ENCODE data around the gene ELMOD1. TPM values are rescaled to one million over a fixed set of nuclear protein-coding genes. Genes with fewer than 3 reads are reported as not detected.

ELMOD1 gene
- total and polyA plus RNA-seq, 2 donors (not counting 3 experiments of a cell fraction or from before 2014, with no cell fraction given): 1.6 to 2.4 TPM

DNA sequence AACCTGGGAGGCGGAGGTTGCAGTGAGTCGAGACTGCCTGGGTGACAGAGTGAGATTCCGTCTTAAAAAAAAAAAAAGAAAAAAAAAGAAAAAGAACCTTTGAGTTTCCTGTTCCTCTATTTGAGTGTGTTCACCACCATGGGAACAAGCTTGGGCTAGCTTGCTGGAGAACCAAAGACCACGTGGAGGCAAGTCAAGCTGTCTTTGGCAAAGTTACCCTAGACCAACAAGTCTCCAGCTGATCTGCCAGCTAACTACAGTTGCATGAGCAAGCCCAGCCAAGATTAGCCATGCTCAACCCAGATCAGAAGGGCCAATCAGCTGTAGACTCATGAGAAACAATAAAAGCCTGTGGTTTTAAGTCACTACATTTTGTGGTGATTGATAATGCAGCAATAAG lies 91.2 kb downstream of the ELMOD1 start:
- no peaks in the 10 kb centered on the region for H3K4me1 ChIP-seq (ENCODE audit: control insufficient read depth, extremely low read depth, insufficient read depth, low read length)
- intact Hi-C loops (cut with micrococcal nuclease) (no loop called here), dilution Hi-C loops (cut with MboI; ENCODE audit: extremely low pct_ligation_motif_present, low sequenced_read_pairs) (no loop called here)
- ChIA-PET POLR2A (no interaction called here), CTCF (interaction anchor here (1.1 to 11.5 kb wide), 3 partner anchors 12 to 84 kb away, joined by 4 to 177 read pairs (median 5); no protein-coding TSS in a partner anchor)
- H3K9me1 ChIP-seq (replicated peaks; ENCODE audit: control insufficient read depth, extremely low read depth, insufficient read depth, low read length): no peaks in the 10 kb centered on the region
- H3K4me3 ChIP-seq (replicated peaks in 1 of 3; ENCODE audit: insufficient read depth in 1 of 3, low read depth in 1 of 3, low read length in 3 of 3): no peak overlapping the region
- TF ChIP-seq JUN (IDR thresholded peaks at IDR 0.05; ENCODE audit: borderline replicate concordance, insufficient read depth, insufficient read length, low read depth) (no peak), GATA2 (IDR thresholded peaks at IDR 0.05; ENCODE audit: insufficient read depth, insufficient read length, low read depth, low read length) (no peak), MYC (IDR thresholded peaks at IDR 0.05; ENCODE audit: low read depth, low read length) (no peak), POLR2A (IDR thresholded peaks at IDR 0.05; ENCODE audit: low read depth, low read length) (no peak), FOS (IDR thresholded peaks at IDR 0.05; ENCODE audit: borderline replicate concordance, insufficient read depth, low read length) (no peak), POLR2AphosphoS5 (IDR thresholded peaks at IDR 0.05; ENCODE audit: insufficient read depth, low read depth, low read length) (no peak), EZH2 (IDR thresholded peaks at IDR 0.05; ENCODE audit: borderline replicate concordance, low read depth, low read length, severe bottlenecking) (no peak)
- TF ChIP-seq, protein P1, sequence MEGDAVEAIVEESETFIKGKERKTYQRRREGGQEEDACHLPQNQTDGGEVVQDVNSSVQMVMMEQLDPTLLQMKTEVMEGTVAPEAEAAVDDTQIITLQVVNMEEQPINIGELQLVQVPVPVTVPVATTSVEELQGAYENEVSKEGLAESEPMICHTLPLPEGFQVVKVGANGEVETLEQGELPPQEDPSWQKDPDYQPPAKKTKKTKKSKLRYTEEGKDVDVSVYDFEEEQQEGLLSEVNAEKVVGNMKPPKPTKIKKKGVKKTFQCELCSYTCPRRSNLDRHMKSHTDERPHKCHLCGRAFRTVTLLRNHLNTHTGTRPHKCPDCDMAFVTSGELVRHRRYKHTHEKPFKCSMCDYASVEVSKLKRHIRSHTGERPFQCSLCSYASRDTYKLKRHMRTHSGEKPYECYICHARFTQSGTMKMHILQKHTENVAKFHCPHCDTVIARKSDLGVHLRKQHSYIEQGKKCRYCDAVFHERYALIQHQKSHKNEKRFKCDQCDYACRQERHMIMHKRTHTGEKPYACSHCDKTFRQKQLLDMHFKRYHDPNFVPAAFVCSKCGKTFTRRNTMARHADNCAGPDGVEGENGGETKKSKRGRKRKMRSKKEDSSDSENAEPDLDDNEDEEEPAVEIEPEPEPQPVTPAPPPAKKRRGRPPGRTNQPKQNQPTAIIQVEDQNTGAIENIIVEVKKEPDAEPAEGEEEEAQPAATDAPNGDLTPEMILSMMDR (IDR thresholded peaks at IDR 0.05; ENCODE audit: extremely low read depth in 1 of 2, insufficient read depth in 1 of 2, low read depth in 1 of 2, low read length in 2 of 2): no peak
- TF ChIP-seq, protein P2, sequence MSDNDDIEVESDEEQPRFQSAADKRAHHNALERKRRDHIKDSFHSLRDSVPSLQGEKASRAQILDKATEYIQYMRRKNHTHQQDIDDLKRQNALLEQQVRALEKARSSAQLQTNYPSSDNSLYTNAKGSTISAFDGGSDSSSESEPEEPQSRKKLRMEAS (IDR thresholded peaks at IDR 0.05; ENCODE audit: insufficient read depth, insufficient read length): no peak
- H3K79me2 ChIP-seq (ENCODE audit: control insufficient read depth, insufficient read depth, low read length): no peaks in the 10 kb centered on the region
- H3K9me3 ChIP-seq (replicated peaks; ENCODE audit: control insufficient read depth, insufficient read depth, low read length): no peaks in the 10 kb centered on the region
- no peak for FAIRE-seq
- no peaks in the 10 kb centered on the region for H3K36me3 ChIP-seq (ENCODE audit: control insufficient read depth in 2 of 2, extremely low read depth in 1 of 2, insufficient read depth in 2 of 2, low read length in 2 of 2)
- no peak overlapping the region for H2AFZ ChIP-seq (ENCODE audit: low read depth, low read length)
- H3K27me3 ChIP-seq (ENCODE audit: control insufficient read depth in 2 of 2, insufficient read depth in 2 of 2, low read length in 2 of 2): no peaks in the 10 kb centered on the region
- no peaks in the 10 kb centered on the region for H4K20me1 ChIP-seq (replicated peaks; ENCODE audit: control insufficient read depth, extremely low read depth, insufficient read depth, low read length)
- no peak overlapping the region for H3K27ac ChIP-seq (ENCODE audit: insufficient read depth, low read depth, low read length)
- no peak overlapping the region for H3K9ac ChIP-seq (replicated peaks; ENCODE audit: extremely low read depth, insufficient read depth, low read length)
- BruUV-seq (replicated peaks): no TSS peak
- no peak overlapping the region for H3K4me2 ChIP-seq (ENCODE audit: insufficient read depth, low read length)
- DNase-seq (ENCODE audit: low read depth, low spot score): no peak

All from endothelial cell of umbilical vein (primary cell).